ENCODE results near the gene PCMTD2. TPM values are rescaled to one million over a fixed set of nuclear protein-coding genes. Genes with fewer than 3 reads are reported as not detected.

PCMTD2 gene
- total and polyA plus RNA-seq, 2 of the 13 experiments (the other 11 are each of a cell fraction or from before 2014, with no cell fraction given) = 47.0 to 76.9 TPM

DNA sequence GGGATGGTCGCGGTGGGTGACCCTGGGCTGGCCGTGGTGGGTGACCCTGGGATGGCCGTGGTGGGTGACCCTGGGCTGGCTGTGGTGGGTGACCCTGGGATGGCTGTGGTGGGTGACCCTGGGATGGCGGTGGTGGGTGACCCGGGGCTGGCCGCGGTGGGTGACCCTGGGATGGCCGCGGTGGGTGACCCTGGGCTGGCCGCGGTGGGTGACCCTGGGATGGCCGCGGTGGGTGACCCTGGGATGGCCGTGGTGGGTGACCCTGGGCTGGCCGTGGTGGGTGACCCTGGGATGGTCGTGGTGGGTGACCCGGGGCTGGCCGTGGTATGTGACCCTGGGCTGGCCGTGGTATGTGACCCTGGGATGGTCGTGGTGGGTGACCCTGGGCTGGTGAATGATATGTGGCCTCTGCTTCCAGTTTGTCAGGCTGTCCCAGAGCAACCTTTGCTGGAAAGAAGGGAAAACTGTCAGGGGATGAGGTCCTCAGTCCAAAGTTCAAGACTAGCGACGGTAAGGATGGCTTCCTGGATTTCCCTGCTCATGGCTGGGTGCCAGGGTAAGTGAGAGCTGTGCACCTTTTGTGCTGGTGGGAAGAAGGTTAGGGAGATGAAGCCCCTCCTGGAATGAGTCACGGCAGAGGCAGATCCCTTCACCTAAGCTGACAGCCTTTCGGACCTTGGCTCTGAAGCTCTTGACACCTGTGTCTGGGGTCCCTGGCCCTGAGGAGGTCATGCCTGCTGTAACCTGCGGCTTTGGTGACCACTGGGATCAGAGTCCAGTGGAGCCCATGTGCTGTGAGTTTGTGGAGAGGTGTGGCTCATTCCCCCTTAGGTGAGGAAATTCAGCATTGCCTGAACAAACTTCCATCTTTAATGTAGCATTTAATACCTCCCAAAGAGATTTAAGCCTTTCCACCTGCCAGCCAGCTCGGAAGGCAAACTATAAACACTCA is 19.1 kb upstream of the PCMTD2 start (continued):
- TF ChIP-seq SNAPC2 (CRISPR knock-in tag; IDR thresholded peaks at IDR 0.05) = 0 out of 2 replicates have a peak, but pooled peaks have one; percentile 27
- TF ChIP-seq HES4 (CRISPR knock-in tag; IDR thresholded peaks at IDR 0.05; ENCODE audit: borderline replicate concordance) = 0 out of 2 replicates have a peak, but pooled peaks have one; percentile 75
- TF ChIP-seq ELF1 (CRISPR knock-in tag; IDR thresholded peaks at IDR 0.05) = peak; percentile 75
- no peak; the same call in 1 of the 2 replicates for TF ChIP-seq ZNF713 (CRISPR knock-in tag; IDR thresholded peaks at IDR 0.05)
- no peak for TF ChIP-seq MIXL1 (CRISPR knock-in tag; IDR thresholded peaks at IDR 0.05)
- TF ChIP-seq, protein P1, sequence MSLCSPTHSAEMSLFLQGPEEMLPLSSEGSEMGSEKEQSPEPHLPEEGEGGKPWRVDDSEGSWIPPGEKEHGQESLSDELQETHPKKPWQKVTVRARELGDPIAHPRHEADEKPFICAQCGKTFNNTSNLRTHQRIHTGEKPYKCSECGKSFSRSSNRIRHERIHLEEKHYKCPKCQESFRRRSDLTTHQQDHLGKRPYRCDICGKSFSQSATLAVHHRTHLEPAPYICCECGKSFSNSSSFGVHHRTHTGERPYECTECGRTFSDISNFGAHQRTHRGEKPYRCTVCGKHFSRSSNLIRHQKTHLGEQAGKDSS (CRISPR knock-in tag; IDR thresholded peaks at IDR 0.05; ENCODE audit: borderline replicate concordance, low read depth) = peak; percentile 72; the same call in 1 of the 2 replicates
- no peak for TF ChIP-seq ZNF879 (CRISPR knock-in tag; IDR thresholded peaks at IDR 0.05)
- TF ChIP-seq, protein P2, sequence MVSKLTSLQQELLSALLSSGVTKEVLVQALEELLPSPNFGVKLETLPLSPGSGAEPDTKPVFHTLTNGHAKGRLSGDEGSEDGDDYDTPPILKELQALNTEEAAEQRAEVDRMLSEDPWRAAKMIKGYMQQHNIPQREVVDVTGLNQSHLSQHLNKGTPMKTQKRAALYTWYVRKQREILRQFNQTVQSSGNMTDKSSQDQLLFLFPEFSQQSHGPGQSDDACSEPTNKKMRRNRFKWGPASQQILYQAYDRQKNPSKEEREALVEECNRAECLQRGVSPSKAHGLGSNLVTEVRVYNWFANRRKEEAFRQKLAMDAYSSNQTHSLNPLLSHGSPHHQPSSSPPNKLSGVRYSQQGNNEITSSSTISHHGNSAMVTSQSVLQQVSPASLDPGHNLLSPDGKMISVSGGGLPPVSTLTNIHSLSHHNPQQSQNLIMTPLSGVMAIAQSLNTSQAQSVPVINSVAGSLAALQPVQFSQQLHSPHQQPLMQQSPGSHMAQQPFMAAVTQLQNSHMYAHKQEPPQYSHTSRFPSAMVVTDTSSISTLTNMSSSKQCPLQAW (CRISPR knock-in tag; IDR thresholded peaks at IDR 0.05) = 0 out of 2 replicates have a peak, but pooled peaks have one; percentile 66
- no peak for TF ChIP-seq PRMT3 (CRISPR knock-in tag; IDR thresholded peaks at IDR 0.05; ENCODE audit: borderline replicate concordance, low read depth)
- TF ChIP-seq, protein P3, sequence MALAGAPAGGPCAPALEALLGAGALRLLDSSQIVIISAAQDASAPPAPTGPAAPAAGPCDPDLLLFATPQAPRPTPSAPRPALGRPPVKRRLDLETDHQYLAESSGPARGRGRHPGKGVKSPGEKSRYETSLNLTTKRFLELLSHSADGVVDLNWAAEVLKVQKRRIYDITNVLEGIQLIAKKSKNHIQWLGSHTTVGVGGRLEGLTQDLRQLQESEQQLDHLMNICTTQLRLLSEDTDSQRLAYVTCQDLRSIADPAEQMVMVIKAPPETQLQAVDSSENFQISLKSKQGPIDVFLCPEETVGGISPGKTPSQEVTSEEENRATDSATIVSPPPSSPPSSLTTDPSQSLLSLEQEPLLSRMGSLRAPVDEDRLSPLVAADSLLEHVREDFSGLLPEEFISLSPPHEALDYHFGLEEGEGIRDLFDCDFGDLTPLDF (CRISPR knock-in tag; IDR thresholded peaks at IDR 0.05) = no peak
- TF ChIP-seq MXI1 (IDR thresholded peaks at IDR 0.05; ENCODE audit: borderline replicate concordance, low read depth, low read length) = peak; percentile 79; the same call in 1 of the 3 replicates
- peak; percentile 63; the same call in 1 of the 2 replicates for TF ChIP-seq ZNF83 (CRISPR knock-in tag; IDR thresholded peaks at IDR 0.05; ENCODE audit: borderline replicate concordance)
- no peak for TF ChIP-seq ZNF569 (CRISPR knock-in tag; IDR thresholded peaks at IDR 0.05; ENCODE audit: borderline replicate concordance)
- TF ChIP-seq KLF15 (CRISPR knock-in tag; IDR thresholded peaks at IDR 0.05; ENCODE audit: borderline replicate concordance) = no peak
- no peak for TF ChIP-seq REXO4 (CRISPR knock-in tag; IDR thresholded peaks at IDR 0.05; ENCODE audit: borderline replicate concordance)
- TF ChIP-seq RBFOX2 (IDR thresholded peaks at IDR 0.05; ENCODE audit: low read depth, low read length) = no peak
- peak; percentile 24 for TF ChIP-seq RBM39 (IDR thresholded peaks at IDR 0.05; ENCODE audit: low read depth, low read length, poor library complexity, severe bottlenecking)
- peak; percentile 92 for TF ChIP-seq MYC (CRISPR knock-in tag; IDR thresholded peaks at IDR 0.05; ENCODE audit: borderline replicate concordance)
- TF ChIP-seq HNRNPL (IDR thresholded peaks at IDR 0.05; ENCODE audit: low read depth, low read length) = peak; percentile 52; the same call in 1 of the 2 replicates
- TF ChIP-seq, protein P4, sequence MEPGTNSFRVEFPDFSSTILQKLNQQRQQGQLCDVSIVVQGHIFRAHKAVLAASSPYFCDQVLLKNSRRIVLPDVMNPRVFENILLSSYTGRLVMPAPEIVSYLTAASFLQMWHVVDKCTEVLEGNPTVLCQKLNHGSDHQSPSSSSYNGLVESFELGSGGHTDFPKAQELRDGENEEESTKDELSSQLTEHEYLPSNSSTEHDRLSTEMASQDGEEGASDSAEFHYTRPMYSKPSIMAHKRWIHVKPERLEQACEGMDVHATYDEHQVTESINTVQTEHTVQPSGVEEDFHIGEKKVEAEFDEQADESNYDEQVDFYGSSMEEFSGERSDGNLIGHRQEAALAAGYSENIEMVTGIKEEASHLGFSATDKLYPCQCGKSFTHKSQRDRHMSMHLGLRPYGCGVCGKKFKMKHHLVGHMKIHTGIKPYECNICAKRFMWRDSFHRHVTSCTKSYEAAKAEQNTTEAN (CRISPR knock-in tag; conservative IDR thresholded peaks at IDR 0.05) = 0 out of 2 replicates have a peak, but pooled peaks have one; percentile 41
- TF ChIP-seq HHEX (CRISPR knock-in tag; IDR thresholded peaks at IDR 0.05) = peak; percentile 43
- TF ChIP-seq ZSCAN21 (CRISPR knock-in tag; IDR thresholded peaks at IDR 0.05; ENCODE audit: borderline replicate concordance) = no peak
